Activated T-cell treated with anti-CD3 and anti-CD28 coated beads, Interleukin-2, amount 50 U/mL, for 72 hours (primary cell): ENCODE results near the gene SAP30BP. TPM values are rescaled to one million over a fixed set of nuclear protein-coding genes. Genes with fewer than 3 reads are reported as not detected.
A peak's percentile ranks its signal among the peaks of the same experiment; 100 is the strongest.

Experiments used
- ATAC-seq, 2 donors: fragments of 150-1000 bp; cut with Tn5 transposase; replicated peaks in 1 of 2; 2 replicates each; pipeline ENCODE4 v1.10.0; 2021; ENCODE audit warnings: moderate library complexity in 2 of 2, mild to moderate bottlenecking in 1 of 2
- DNase-seq, 2 donors: peaks; one replicate each; pipeline ENCODE4 v3.0.0; 2021 to 2022; ENCODE audit warnings: mixed read lengths in 1 of 2
- H3K27ac Mint-ChIP-seq: one replicate; pipeline ENCODE4 v1.8.0; 2022; ENCODE audit warnings: mild to moderate bottlenecking, moderate library complexity, mixed read lengths
- H3K27me3 Mint-ChIP-seq: one replicate; pipeline ENCODE4 v1.8.0; 2022; ENCODE audit warnings: low read depth, mixed read lengths
- H3K36me3 Mint-ChIP-seq, 2 donors: one replicate each; pipeline ENCODE4 v1.8.0; 2022; ENCODE audit warnings: mixed read lengths in 2 of 2, mild to moderate bottlenecking in 1 of 2; ENCODE audit not compliant: insufficient read depth in 2 of 2
- H3K4me1 Mint-ChIP-seq: one replicate; pipeline ENCODE4 v1.8.0; 2022; ENCODE audit warnings: low read depth, mixed read lengths
- H3K4me3 Mint-ChIP-seq, 2 donors: one replicate each; pipeline ENCODE4 v1.8.0; 2022; ENCODE audit warnings: mild to moderate bottlenecking in 2 of 2, mixed read lengths in 2 of 2, moderate library complexity in 2 of 2
- H3K9me3 Mint-ChIP-seq, 2 donors: one replicate each; pipeline ENCODE4 v1.8.0; 2022; ENCODE audit warnings: mixed read lengths in 2 of 2
- total RNA-seq, 2 donors: library from RNA; stranded (reverse); gene quantifications; one replicate each; pipeline ENCODE4 v1.2.3, GENCODE V29; 2022

Gene SAP30BP
- total RNA-seq, 2 donors from 2014 or later, result 97.0 to 112 TPM

GRCh38 chr17:75754378-75755204, 87.5 kb downstream of the SAP30BP start:
- no peaks in the 10 kb centered on the region for H3K9me3 Mint-ChIP-seq
- peak overlapping the region; percentile 48 for H3K27ac Mint-ChIP-seq
- H3K4me1 Mint-ChIP-seq, result peaks cover 19% of the 10 kb centered on the region
- ATAC-seq, result no peak
- H3K36me3 Mint-ChIP-seq, result no peaks in the 10 kb centered on the region
- H3K4me3 Mint-ChIP-seq, result peak overlapping the region; percentile 45 to 72
- DNase-seq, result no peak
- H3K27me3 Mint-ChIP-seq, result no peaks in the 10 kb centered on the region

DNA sequence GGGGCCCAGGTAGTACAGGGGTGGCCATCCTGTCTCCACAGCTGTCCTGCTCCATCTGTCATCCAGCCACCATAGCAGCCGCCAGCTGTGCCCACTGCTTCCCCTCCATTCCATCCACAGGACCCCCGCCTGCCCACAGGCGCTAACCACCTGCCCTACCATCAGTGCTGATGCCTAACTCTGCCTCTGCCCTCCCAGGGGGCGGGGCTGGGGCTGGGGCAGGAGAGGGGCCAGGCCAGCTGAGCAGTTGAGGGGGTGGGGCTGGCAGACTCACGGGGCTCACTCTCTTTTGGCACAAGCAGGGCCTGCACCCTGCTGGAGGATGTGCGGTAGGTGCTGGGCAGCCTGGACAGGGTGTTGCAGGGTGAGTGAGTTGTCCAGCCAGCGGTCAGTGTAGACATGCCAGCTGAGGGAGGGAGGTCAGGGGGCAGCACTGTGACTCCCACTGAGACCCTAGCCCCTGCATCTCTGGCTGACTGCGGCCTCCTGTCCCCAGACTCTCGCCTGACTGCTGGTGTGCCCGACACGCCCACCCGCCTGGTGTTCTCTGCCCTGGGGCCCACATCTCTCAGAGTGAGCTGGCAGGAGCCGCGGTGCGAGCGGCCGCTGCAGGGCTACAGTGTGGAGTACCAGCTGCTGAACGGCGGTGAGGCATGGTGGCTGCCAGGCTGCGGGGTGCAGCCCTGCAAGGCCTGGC, 88.2 kb downstream of the SAP30BP start:
- Mint-ChIP-seq H3K27me3 (no peaks in the 10 kb centered on the region), H3K4me1 (peaks cover 13% of the 10 kb centered on the region), H3K27ac (peak overlapping the region; percentile 48), H3K9me3 (no peaks in the 10 kb centered on the region), H3K36me3 (no peaks in the 10 kb centered on the region), H3K4me3 (peak overlapping the region; percentile 45 to 72)
- ATAC-seq, result no peak
- no peak for DNase-seq

DNA sequence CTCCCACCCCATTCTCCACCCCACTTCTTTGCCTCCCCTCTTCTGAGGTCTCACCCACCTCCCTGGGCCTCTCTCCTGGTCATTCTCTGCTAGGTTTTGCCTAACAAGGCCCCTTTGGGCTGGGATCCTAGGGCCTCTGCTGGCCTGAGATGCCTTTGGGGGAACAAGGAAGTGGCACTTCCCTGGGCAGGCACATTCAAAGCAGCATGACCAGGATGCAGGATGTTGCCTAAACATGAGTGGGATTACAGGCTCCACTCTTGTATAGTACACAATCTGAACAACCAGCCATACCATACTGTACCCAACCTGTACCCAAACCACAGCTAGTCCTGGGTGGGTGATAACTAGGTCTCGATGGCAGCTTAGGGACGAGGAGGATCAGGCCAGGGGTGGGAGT, 88.9 kb downstream of the SAP30BP start:
- DNase-seq (no peak), ATAC-seq (no peak)
- H3K4me1 Mint-ChIP-seq, result peaks cover 13% of the 10 kb centered on the region
- H3K36me3 Mint-ChIP-seq, result no peaks in the 10 kb centered on the region
- no peaks in the 10 kb centered on the region for H3K27me3 Mint-ChIP-seq
- no peak overlapping the region for H3K27ac Mint-ChIP-seq
- no peak overlapping the region for H3K4me3 Mint-ChIP-seq
- no peaks in the 10 kb centered on the region for H3K9me3 Mint-ChIP-seq

GRCh38 chr17:75756451-75757085, 89.4 kb downstream of the SAP30BP start:
- Mint-ChIP-seq H3K27ac (no peak overlapping the region), H3K4me1 (peaks cover 13% of the 10 kb centered on the region), H3K27me3 (no peaks in the 10 kb centered on the region), H3K9me3 (no peaks in the 10 kb centered on the region), H3K36me3 (no peaks in the 10 kb centered on the region), H3K4me3 (no peak overlapping the region)
- DNase-seq (no peak), ATAC-seq (no peak)

- ATAC-seq, result no peak
- no peaks in the 10 kb centered on the region for H3K27me3 Mint-ChIP-seq
- H3K27ac Mint-ChIP-seq, result no peak overlapping the region
- DNase-seq, result no peak
- no peak overlapping the region for H3K4me3 Mint-ChIP-seq
- H3K9me3 Mint-ChIP-seq, result no peaks in the 10 kb centered on the region
- peaks cover 13% of the 10 kb centered on the region for H3K4me1 Mint-ChIP-seq
- H3K36me3 Mint-ChIP-seq, result no peaks in the 10 kb centered on the region
These were observed 90.0 kb downstream of the SAP30BP start for GRCh38 chr17:75757086-75757681.

Other genes starting within 250 kb of the SAP30BP start
- gene TMEM94, start 210.7 kb upstream of the SAP30BP start, total RNA-seq, result 10 to 100 TPM; 70.7 to 76.4 TPM
- 1 to 10 TPM; 4.1 to 6.6 TPM for gene CASKIN2, start 151.8 kb upstream of the SAP30BP start, total RNA-seq
- 10 to 100 TPM; 34.8 to 49.5 TPM for gene TSEN54, start 150.8 kb upstream of the SAP30BP start, total RNA-seq
- gene LLGL2, start 141.6 kb upstream of the SAP30BP start, total RNA-seq, result 10 to 100 TPM; 12.5 to 17.4 TPM
- 100 to 1,000 TPM; 102 to 121 TPM for gene MYO15B, start 79.5 kb upstream of the SAP30BP start, total RNA-seq
- 1 to 10 TPM; 1.4 to 2.4 TPM for gene SMIM5, start 33.9 kb upstream of the SAP30BP start, total RNA-seq
- 10 to 100 TPM; 50.7 to 58.5 TPM for gene RECQL5, start 184 bp upstream of the SAP30BP start, total RNA-seq
- gene ITGB4, start 54.1 kb downstream of the SAP30BP start, total RNA-seq, result 1 to 10 TPM; 2.7 to 3.5 TPM
- 10 to 100 TPM; 41.9 to 51.2 TPM for gene GALK1, start 97.9 kb downstream of the SAP30BP start, total RNA-seq
- 10 to 100 TPM; 20.7 to 22.6 TPM for gene UNK, start 117.5 kb downstream of the SAP30BP start, total RNA-seq
- 10 to 100 TPM; 89.0 to 97.6 TPM for gene UNC13D, start 177.1 kb downstream of the SAP30BP start, total RNA-seq
- gene WBP2, start 188.0 kb downstream of the SAP30BP start, total RNA-seq, result 100 to 1,000 TPM in 1 of 2 donors, 10 to 100 TPM in 1; 90.2 to 109 TPM
- 10 to 100 TPM; 16.5 to 24.1 TPM for gene TRIM47, start 211.2 kb downstream of the SAP30BP start, total RNA-seq
- gene TRIM65, start 229.6 kb downstream of the SAP30BP start, total RNA-seq, result 10 to 100 TPM; 24.0 to 30.7 TPM
- 100 to 1,000 TPM; 101 to 117 TPM for gene MRPL38, start 237.5 kb downstream of the SAP30BP start, total RNA-seq